H7 (cell line): Measurements from ENCODE around the gene PPM1B. TPM values are rescaled to one million over a fixed set of nuclear protein-coding genes. Genes with fewer than 3 reads are reported as not detected.
A peak's percentile ranks its signal among the peaks of the same experiment; 100 is the strongest.
"Not testable (repeated sequence)": the region's sequence is repeated elsewhere in the genome, so short reads cannot be mapped to it uniquely, and the experiment has no call there.

ENCODE experiments used
- DNase-seq: peaks from one replicate; pipeline ENCODE4 v3.0.0; 2012
- H3K27me3 ChIP-seq: 2 replicates; pipeline ENCODE4 v1.6.0; 2011; ENCODE audit warnings: mild to moderate bottlenecking, low read length; ENCODE audit not compliant: control insufficient read depth, insufficient read depth
- H3K36me3 ChIP-seq: replicated peaks from 2 replicates; pipeline ENCODE4 v1.5.1; 2011; ENCODE audit warnings: low read length; ENCODE audit not compliant: control insufficient read depth, insufficient read depth
- H3K4me3 ChIP-seq: 2 replicates; pipeline ENCODE4 v1.5.1; 2011; ENCODE audit warnings: low read depth, mild to moderate bottlenecking, control low read depth, low read length, moderate library complexity; ENCODE audit not compliant: insufficient read depth
- total RNA-seq: library from RNA; depleted of rRNA; stranded (reverse); fragments of >200 nt; shearing (Covaris generic); gene quantifications from 2 replicates; pipeline ENCODE4 v1.2.3, GENCODE V29; 2014

The PPM1B gene
- total RNA-seq, 1 experiment from 2014 or later = 40.4 TPM

DNA sequence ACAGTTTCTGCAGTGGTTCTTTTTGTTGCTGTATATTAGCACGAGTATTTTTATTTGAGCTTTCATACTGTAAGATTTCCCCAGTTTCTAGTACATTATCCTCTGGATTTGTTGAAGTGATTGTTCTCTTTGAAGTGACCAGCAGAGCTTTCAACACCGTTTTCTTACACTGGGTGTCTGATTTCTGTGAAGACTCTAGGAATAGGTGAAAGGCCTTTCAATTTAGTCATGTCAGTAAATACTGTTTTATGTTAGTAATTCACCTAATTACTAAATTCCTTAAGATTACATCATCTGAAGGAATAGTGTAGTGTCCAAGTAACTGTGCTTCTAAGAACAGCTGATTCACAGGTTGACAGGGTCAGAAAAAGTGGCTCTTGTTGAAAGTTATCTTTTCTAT lies 2.3 kb downstream of the PPM1B start:
- Histone ChIP-seq H3K36me3 (no peaks in the 10 kb centered on the region; the same call in 1 of the 2 replicates), H3K27me3 (no peaks in the 10 kb centered on the region), H3K4me3 (peak overlapping the region; percentile 80)
- DNase-seq = no peak

DNA sequence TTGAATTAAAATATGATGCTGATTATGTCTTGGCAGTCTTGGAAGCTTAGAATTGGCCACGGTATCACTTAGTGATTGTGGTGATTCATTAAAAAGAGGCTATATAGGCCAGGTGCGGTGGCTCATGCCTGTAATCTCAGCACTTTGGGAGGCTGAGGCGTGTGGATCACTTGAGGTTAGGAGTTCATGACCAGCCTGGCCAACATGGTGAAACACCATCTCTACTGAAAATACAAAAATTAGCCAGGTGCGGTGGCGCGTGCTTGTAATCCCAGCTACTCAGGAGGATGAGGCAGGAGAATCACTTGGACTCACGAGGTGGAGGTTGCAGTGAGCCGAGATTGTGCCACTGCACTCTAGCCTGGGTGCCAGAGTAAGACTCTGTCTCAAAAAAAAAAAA lies 2.8 kb downstream of the PPM1B start:
- peak overlapping the region; percentile 80 for H3K4me3 ChIP-seq
- not testable (repeated sequence) for DNase-seq, H3K27me3 ChIP-seq, H3K36me3 ChIP-seq

DNA sequence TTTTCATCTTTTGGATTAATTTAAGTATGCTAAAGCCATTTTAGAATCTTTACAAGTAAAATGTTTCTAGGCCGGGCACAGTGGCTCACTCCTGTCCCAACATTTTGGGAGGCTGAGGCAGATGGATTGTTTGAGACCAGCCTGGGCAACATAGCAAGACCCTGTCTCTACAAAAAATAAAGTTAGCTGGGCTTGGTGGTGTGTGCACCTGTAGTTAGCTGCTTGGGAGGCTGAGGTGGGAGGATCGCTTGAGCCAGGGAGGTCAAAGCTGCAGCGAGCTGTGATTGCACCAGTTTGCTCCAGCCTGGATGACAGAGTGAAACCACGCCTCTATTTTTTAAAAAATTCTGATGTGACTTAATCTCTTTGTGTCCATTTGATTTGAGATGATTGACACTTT lies 3.9 kb downstream of the PPM1B start:
- DNase-seq = no peak
- Histone ChIP-seq H3K4me3 (no peak overlapping the region), H3K36me3 (no peaks in the 10 kb centered on the region; the same call in 1 of the 2 replicates), H3K27me3 (no peaks in the 10 kb centered on the region)

DNA sequence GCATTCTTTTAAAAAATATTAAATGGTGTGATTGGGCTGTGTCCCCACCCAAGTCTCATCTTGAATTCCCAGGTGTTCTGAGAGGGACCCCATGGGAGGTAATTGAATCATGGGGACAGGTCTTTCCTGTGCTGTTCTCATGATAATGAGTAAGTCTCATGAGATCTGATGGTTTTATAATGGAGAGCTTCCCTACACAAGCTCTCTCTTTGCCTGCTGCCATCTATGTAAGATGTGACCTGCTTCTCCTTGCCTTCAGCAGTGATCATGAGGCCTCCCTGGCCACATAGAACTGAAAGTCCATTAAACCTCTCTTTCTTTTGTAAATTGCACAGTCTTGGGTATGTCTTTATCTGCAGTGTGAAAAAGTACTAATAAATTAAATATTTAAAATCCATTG lies 10.3 kb downstream of the PPM1B start:
- H3K4me3 ChIP-seq = no peak overlapping the region
- no peaks in the 10 kb centered on the region; the same call in 1 of the 2 replicates for H3K36me3 ChIP-seq
- DNase-seq = no peak
- no peaks in the 10 kb centered on the region for H3K27me3 ChIP-seq

DNA sequence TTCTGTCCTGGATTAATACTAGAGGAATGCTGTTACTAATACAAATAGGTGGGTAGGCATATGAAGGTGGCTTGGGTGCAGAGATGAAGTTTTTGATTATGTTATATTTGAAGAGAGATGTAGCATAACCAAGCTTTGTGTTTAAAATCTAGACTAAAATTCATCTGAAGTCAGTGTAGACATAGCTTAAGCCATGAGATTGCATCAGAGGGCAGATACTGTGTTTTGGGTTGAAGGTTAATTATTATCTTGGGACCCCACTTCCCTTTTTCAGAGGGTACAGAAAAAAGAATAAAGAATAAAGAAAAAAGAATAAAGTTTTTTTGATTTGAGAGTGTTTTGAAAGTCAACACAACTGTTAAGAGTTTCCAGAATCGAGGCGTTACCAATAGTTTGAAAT lies 13.0 kb downstream of the PPM1B start:
- H3K27me3 ChIP-seq = no peaks in the 10 kb centered on the region
- DNase-seq = no peak
- no peaks in the 10 kb centered on the region for H3K36me3 ChIP-seq
- no peak overlapping the region for H3K4me3 ChIP-seq

- no peak for DNase-seq
- no peak overlapping the region for H3K4me3 ChIP-seq
- H3K27me3 ChIP-seq = no peaks in the 10 kb centered on the region
- no peaks in the 10 kb centered on the region for H3K36me3 ChIP-seq
Measured at GRCh38 chr2:44184106-44184505, 15.4 kb downstream of the PPM1B start.

- Histone ChIP-seq H3K27me3 (no peaks in the 10 kb centered on the region), H3K4me3 (no peak overlapping the region), H3K36me3 (no peaks in the 10 kb centered on the region)
- DNase-seq = no peak
Measured at GRCh38 chr2:44186810-44187209, 18.1 kb downstream of the PPM1B start.

GRCh38 chr2:44187251-44187650 lies 18.6 kb downstream of the PPM1B start:
- DNase-seq = no peak

GRCh38 chr2:44188696-44189095 lies 20.0 kb downstream of the PPM1B start:
- no peak overlapping the region for H3K4me3 ChIP-seq
- no peak for DNase-seq
- H3K36me3 ChIP-seq = no peaks in the 10 kb centered on the region
- no peaks in the 10 kb centered on the region for H3K27me3 ChIP-seq

More at GRCh38 chr2:44187251-44187650, 18.6 kb downstream of the PPM1B start:
- H3K36me3 ChIP-seq = no peaks in the 10 kb centered on the region
- H3K4me3 ChIP-seq = no peak overlapping the region
- no peaks in the 10 kb centered on the region for H3K27me3 ChIP-seq

GRCh38 chr2:44189104-44189503 lies 20.4 kb downstream of the PPM1B start:
- no peak for DNase-seq
- Histone ChIP-seq H3K36me3 (no peaks in the 10 kb centered on the region), H3K4me3 (no peak overlapping the region), H3K27me3 (no peaks in the 10 kb centered on the region)

DNA sequence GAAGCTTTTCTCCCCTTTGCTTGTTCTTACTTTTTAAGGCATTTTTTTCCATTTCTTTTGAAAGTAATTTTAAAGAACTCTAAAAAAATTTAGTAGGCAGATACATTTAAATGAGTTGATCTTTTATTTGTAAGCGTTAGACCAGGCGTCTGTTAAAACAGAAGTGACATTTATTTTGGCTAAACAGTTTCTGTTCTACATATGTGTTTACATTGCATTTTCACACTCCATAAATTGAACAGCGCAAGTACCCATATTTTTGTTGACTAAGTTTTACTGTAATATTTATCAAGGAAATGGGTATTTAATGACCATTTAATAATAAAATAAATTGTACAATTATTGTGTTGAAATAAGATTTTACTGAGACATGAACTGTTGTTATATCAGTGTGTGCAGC lies 21.9 kb downstream of the PPM1B start:
- Histone ChIP-seq H3K4me3 (no peak overlapping the region), H3K36me3 (no peaks in the 10 kb centered on the region), H3K27me3 (no peaks in the 10 kb centered on the region)
- no peak for DNase-seq

GRCh38 chr2:44191739-44192138 lies 23.1 kb downstream of the PPM1B start:
- DNase-seq = no peak
- H3K36me3 ChIP-seq = no peaks in the 10 kb centered on the region
- H3K27me3 ChIP-seq = no peaks in the 10 kb centered on the region
- H3K4me3 ChIP-seq = no peak overlapping the region

- no peaks in the 10 kb centered on the region for H3K36me3 ChIP-seq
- no peaks in the 10 kb centered on the region for H3K27me3 ChIP-seq
- DNase-seq = no peak
- no peak overlapping the region for H3K4me3 ChIP-seq
Measured at GRCh38 chr2:44192646-44193045, 24.0 kb downstream of the PPM1B start.

DNA sequence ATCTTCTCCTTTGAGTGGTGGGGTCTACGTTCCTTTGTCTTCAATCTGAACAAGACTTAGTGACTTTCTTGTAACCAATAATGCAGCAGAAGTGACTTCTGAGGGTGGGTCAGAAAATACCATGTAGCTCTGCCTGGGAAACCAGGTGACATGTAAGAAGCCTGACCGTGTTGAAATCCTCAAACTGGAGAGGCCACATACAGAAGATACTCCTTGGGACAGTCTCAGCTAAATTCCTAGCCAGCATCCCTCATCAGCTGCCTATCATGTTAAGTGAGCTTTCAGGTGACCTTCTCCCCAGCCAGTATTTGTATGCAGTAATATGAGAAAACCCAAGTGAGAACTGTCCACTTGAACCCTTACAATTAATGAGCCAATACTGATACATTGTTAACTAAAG lies 27.0 kb downstream of the PPM1B start:
- H3K36me3 ChIP-seq = no peaks in the 10 kb centered on the region
- no peak overlapping the region for H3K4me3 ChIP-seq
- H3K27me3 ChIP-seq = no peaks in the 10 kb centered on the region
- DNase-seq = no peak

DNA sequence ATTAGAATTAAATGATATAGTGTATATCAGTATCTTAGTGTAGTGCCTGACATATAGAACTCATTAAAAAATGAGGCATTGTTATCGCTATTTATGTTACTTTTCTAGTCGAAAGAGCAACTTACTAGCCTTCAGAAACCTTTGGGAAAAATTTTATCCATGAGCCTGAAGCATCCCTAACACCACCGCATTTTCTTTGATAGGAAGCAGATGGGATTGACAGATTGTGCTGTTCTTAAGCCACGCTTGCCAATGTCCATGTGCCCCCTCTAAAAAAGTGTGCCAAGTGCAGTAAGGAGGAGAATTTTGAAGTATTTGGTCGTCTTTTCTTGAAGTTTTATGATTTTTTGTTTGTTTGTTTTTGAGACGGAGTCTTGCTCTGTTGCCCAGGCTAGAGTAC lies 29.1 kb downstream of the PPM1B start:
- DNase-seq = no peak
- no peaks in the 10 kb centered on the region for H3K27me3 ChIP-seq
- H3K4me3 ChIP-seq = no peak overlapping the region
- H3K36me3 ChIP-seq = peaks cover 1% of the 10 kb centered on the region; the same call in 1 of the 2 replicates

DNA sequence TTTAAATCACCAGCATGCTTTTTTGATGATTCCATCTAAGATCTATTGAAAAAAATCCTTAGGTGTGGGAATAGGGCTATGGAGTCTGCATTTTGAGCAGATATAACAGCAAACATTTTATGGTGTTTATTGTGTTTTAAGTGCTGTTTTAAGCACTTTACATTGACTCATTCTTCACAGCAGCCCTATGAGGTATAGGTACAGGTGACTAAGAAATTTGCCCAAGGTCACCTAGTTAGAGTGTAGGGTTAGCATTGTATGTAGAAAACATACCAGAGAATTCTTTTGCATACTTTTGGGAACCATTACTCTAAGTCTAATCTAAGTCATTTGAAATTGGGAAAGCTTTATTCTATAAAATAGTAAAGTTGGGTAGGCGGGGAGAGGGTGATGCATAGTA lies 31.3 kb downstream of the PPM1B start:
- no peaks in the 10 kb centered on the region for H3K27me3 ChIP-seq
- no peak for DNase-seq
- no peak overlapping the region for H3K4me3 ChIP-seq

More for the DNA sequence above, 31.3 kb downstream of the PPM1B start:
- H3K36me3 ChIP-seq = peaks cover 1% of the 10 kb centered on the region; the same call in 1 of the 2 replicates
